ENCODE results near the gene TMCO2. TPM values are rescaled to one million over a fixed set of nuclear protein-coding genes. Genes with fewer than 3 reads are reported as not detected.

The TMCO2 gene
- total RNA-seq, 4 donors from 2014 or later = not detected

DNA sequence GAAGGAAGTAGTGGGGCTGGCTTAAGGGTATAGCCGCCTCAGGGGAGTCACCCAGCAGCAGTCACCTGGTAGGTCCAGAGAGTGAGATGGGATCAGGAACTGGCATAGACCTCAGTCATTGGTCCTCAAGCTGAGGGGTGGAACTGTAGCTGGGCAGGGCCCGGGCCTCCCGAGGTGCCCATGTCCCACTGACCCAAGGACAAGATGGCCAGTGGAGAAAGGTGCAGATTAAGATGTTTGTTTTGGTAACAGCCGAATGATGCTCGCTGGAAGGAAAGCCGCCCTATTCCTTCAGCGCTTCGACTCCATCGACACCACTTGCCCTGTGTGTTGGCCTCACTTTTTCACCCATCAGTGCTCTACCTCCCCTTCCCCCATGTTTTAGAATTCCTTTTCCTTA lies 52.9 kb downstream of the TMCO2 start:
- H3K4me3 ChIP-seq = no peak overlapping the region
- H3K27me3 ChIP-seq = peaks cover 0 to 18% (median 7%) of the 10 kb centered on the region in 3 donors
- intact Hi-C loops (cut with DNase I; ENCODE audit: low total_unique reads) = no loop called here
- H3K36me3 ChIP-seq = no peaks in the 10 kb centered on the region
- H3K27ac ChIP-seq = no peak overlapping the region
- no peaks in the 10 kb centered on the region for H3K9me3 ChIP-seq
- DNase-seq (no peak), ATAC-seq (no peak)
- in situ Hi-C loops (cut with MboI; ENCODE audit: low sequenced_read_pairs in 4 of 4) = no loop called here
- H3K4me1 ChIP-seq = no peaks in the 10 kb centered on the region
- TF ChIP-seq, protein P1, sequence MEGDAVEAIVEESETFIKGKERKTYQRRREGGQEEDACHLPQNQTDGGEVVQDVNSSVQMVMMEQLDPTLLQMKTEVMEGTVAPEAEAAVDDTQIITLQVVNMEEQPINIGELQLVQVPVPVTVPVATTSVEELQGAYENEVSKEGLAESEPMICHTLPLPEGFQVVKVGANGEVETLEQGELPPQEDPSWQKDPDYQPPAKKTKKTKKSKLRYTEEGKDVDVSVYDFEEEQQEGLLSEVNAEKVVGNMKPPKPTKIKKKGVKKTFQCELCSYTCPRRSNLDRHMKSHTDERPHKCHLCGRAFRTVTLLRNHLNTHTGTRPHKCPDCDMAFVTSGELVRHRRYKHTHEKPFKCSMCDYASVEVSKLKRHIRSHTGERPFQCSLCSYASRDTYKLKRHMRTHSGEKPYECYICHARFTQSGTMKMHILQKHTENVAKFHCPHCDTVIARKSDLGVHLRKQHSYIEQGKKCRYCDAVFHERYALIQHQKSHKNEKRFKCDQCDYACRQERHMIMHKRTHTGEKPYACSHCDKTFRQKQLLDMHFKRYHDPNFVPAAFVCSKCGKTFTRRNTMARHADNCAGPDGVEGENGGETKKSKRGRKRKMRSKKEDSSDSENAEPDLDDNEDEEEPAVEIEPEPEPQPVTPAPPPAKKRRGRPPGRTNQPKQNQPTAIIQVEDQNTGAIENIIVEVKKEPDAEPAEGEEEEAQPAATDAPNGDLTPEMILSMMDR (IDR thresholded peaks at IDR 0.05 in 4 of 5, conservative IDR thresholded peaks at IDR 0.05 in 1 of 5) = no peak
- no peak for TF ChIP-seq POLR2A (IDR thresholded peaks at IDR 0.05)

DNA sequence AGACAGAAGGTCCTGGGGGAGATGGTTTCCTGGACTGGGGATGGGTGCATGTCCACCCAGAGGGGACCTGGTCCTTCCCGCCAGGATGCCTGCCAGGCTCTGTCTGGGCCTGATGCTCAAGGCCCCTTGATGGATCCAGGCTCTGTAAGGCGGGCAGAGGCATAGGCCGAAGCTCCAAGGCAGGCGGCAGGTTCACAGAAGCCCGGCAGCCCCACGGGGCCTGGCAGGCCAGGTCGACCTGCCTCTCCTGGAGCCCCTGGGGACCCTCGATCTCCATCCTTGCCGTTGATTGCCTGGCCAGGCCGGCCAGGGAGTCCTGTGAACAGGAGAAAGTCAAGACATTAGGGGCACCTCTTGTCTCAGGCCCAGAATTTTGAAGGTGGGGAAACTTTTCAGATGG lies 53.3 kb downstream of the TMCO2 start:
- no peak for ATAC-seq
- no peaks in the 10 kb centered on the region for H3K4me1 ChIP-seq

More for the DNA sequence above, 53.3 kb downstream of the TMCO2 start:
- Histone ChIP-seq H3K4me3 (no peak overlapping the region), H3K36me3 (no peaks in the 10 kb centered on the region), H3K9me3 (no peaks in the 10 kb centered on the region), H3K27ac (no peak overlapping the region), H3K27me3 (peaks cover 0 to 18% (median 7%) of the 10 kb centered on the region in 3 donors)
- TF ChIP-seq, protein P1 (IDR thresholded peaks at IDR 0.05 in 4 of 5, conservative IDR thresholded peaks at IDR 0.05 in 1 of 5) = no peak
- no peak for TF ChIP-seq POLR2A (IDR thresholded peaks at IDR 0.05)
- intact Hi-C loops (cut with DNase I; ENCODE audit: low total_unique reads) = no loop called here
- DNase-seq = no peak
- in situ Hi-C loops (cut with MboI; ENCODE audit: low sequenced_read_pairs in 4 of 4) = no loop called here

Other genes with a start within 250 kb of the TMCO2 start
- gene CAP1, start 207.2 kb upstream of the TMCO2 start, total RNA-seq = 10 to 100 TPM; 35.5 to 67.0 (median 48.7) TPM
- 10 to 100 TPM in 2 of 4 donors, 1 to 10 TPM in 2; 8.5 to 23.2 (median 13.4) TPM for gene PPT1, start 150.7 kb upstream of the TMCO2 start, total RNA-seq
- 10 to 100 TPM; 12.3 to 15.9 (median 15.0) TPM for gene RLF, start 86.5 kb upstream of the TMCO2 start, total RNA-seq
- gene ZMPSTE24, start 10.3 kb downstream of the TMCO2 start, total RNA-seq = 10 to 100 TPM; 19.9 to 31.9 (median 24.0) TPM
- gene COL9A2, start 69.3 kb downstream of the TMCO2 start, total RNA-seq = 1 to 10 TPM in 1 of 4 donors, under 1 TPM in 1, not detected in 2; 0.07 to 8.9 TPM
- 100 to 1,000 TPM in 1 of 4 donors, 10 to 100 TPM in 3; 14.9 to 121 (median 47.5) TPM for gene SMAP2, start 125.8 kb downstream of the TMCO2 start, total RNA-seq
- gene ZFP69B, start 202.5 kb downstream of the TMCO2 start, total RNA-seq = under 1 TPM in 3 of 4 donors, not detected in 1; 0.20 to 0.36 (median 0.35) TPM
- gene ZFP69, start 229.4 kb downstream of the TMCO2 start, total RNA-seq = under 1 TPM in 3 of 4 donors, not detected in 1; 0.13 to 0.41 (median 0.29) TPM